Parathyroid adenoma (tissue), 2 donors: ENCODE measurements around the gene OR2T27.

Source experiments
- H2AFZ ChIP-seq: fragments of 300-600 bp; sonication (generic); one replicate; pipeline ENCODE4 v1.7.0; 2017; ENCODE audit warnings: antibody characterized with exemption, mild to moderate bottlenecking
- H3K27ac ChIP-seq: fragments of 300-600 bp; sonication (generic); one replicate; pipeline ENCODE4 v1.7.0; 2017
- H3K27me3 ChIP-seq: fragments of 300-600 bp; sonication (generic); one replicate; pipeline ENCODE4 v1.7.0; 2017; ENCODE audit warnings: low read length; ENCODE audit not compliant: control insufficient read depth, insufficient read depth
- H3K36me3 ChIP-seq: fragments of 300-600 bp; sonication (generic); one replicate; pipeline ENCODE4 v1.7.0; 2017; ENCODE audit warnings: low read length; ENCODE audit not compliant: control insufficient read depth, insufficient read depth
- H3K4me1 ChIP-seq: fragments of 300-600 bp; sonication (generic); one replicate; pipeline ENCODE4 v1.7.0; 2017; ENCODE audit warnings: control low read depth
- H3K4me2 ChIP-seq: fragments of 300-600 bp; sonication (generic); one replicate; pipeline ENCODE4 v1.7.0; 2017; ENCODE audit warnings: low read length
- H3K4me3 ChIP-seq: fragments of 300-600 bp; sonication (generic); one replicate; pipeline ENCODE4 v1.7.0; 2017; ENCODE audit warnings: low read depth, low read length
- H3K79me2 ChIP-seq: fragments of 300-600 bp; sonication (generic); one replicate; pipeline ENCODE4 v1.7.0; 2017; ENCODE audit warnings: control low read depth
- H3K9ac ChIP-seq: fragments of 300-600 bp; sonication (generic); one replicate; pipeline ENCODE4 v1.7.0; 2017; ENCODE audit warnings: mild to moderate bottlenecking
- H3K9me3 ChIP-seq: fragments of 300-600 bp; sonication (generic); one replicate; pipeline ENCODE4 v1.7.0; 2017; ENCODE audit warnings: low read length; ENCODE audit not compliant: control insufficient read depth
- TF ChIP-seq, protein P1 (sequence below): fragments of 300-600 bp; sonication (generic); IDR thresholded peaks from one replicate; pipeline ENCODE4 v1.7.0; 2017; ENCODE audit warnings: antibody characterized with exemption, mild to moderate bottlenecking
- donor health status: primary hyperparathyroidism.

Gene OR2T27

DNA sequence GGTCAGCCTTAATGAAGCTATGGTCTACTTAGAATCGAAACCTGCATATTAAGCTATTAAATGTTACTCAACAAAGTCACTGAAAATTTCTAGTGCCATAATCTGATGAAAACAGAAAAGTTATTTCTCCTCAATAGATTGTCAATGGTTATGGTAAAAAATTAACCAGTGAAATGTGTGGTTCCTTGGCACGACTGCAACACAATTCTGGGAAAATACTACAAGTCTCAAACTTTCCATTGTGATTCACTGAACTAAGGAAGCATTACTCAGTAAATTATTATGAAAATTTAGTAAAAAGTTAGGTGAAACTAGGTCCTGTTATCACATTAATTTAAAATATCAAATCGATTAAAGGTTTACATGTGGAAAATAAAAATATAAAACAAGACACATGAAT, 45.0 kb downstream of the OR2T27 start:
- TF ChIP-seq, protein P1, sequence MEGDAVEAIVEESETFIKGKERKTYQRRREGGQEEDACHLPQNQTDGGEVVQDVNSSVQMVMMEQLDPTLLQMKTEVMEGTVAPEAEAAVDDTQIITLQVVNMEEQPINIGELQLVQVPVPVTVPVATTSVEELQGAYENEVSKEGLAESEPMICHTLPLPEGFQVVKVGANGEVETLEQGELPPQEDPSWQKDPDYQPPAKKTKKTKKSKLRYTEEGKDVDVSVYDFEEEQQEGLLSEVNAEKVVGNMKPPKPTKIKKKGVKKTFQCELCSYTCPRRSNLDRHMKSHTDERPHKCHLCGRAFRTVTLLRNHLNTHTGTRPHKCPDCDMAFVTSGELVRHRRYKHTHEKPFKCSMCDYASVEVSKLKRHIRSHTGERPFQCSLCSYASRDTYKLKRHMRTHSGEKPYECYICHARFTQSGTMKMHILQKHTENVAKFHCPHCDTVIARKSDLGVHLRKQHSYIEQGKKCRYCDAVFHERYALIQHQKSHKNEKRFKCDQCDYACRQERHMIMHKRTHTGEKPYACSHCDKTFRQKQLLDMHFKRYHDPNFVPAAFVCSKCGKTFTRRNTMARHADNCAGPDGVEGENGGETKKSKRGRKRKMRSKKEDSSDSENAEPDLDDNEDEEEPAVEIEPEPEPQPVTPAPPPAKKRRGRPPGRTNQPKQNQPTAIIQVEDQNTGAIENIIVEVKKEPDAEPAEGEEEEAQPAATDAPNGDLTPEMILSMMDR, result no peak
- no peak overlapping the region for H2AFZ ChIP-seq
- no peak overlapping the region for H3K4me2 ChIP-seq
- H3K79me2 ChIP-seq, result no peaks in the 10 kb centered on the region
- no peak overlapping the region for H3K27ac ChIP-seq
- no peaks in the 10 kb centered on the region for H3K36me3 ChIP-seq
- no peaks in the 10 kb centered on the region for H3K27me3 ChIP-seq
- no peaks in the 10 kb centered on the region for H3K9me3 ChIP-seq
- no peak overlapping the region for H3K4me3 ChIP-seq
- H3K4me1 ChIP-seq, result no peaks in the 10 kb centered on the region
- H3K9ac ChIP-seq, result no peak overlapping the region
